NCI-H345 (cell line): ENCODE measurements around the gene GLIPR2.
"Not testable (repeated sequence)": the region's sequence is repeated elsewhere in the genome, so short reads cannot be mapped to it uniquely, and the experiment has no call there.

Source experiments
- DNase-seq: peaks from one replicate; lab custom pipeline; 2025; lab: John Stamatoyannopoulos, UW

GLIPR2 gene

GRCh38 chr9:36123515-36123914 lies 13.0 kb upstream of the GLIPR2 start:
- no peak for DNase-seq

- DNase-seq: no peak
These were observed 11.3 kb upstream of the GLIPR2 start for GRCh38 chr9:36125062-36125855.

- DNase-seq: no peak
These were observed 10.4 kb upstream of the GLIPR2 start for GRCh38 chr9:36126016-36126730.

- no peak for DNase-seq
These were observed 8.8 kb upstream of the GLIPR2 start for GRCh38 chr9:36127652-36128244.

GRCh38 chr9:36128349-36128748 lies 8.2 kb upstream of the GLIPR2 start:
- DNase-seq: no peak

GRCh38 chr9:36129139-36129538 lies 7.4 kb upstream of the GLIPR2 start:
- DNase-seq: no peak

GRCh38 chr9:36131666-36132065 lies 4.9 kb upstream of the GLIPR2 start:
- not testable (repeated sequence) for DNase-seq

GRCh38 chr9:36132086-36132485 lies 4.4 kb upstream of the GLIPR2 start:
- DNase-seq: no peak

GRCh38 chr9:36134761-36135505 lies 1.6 kb upstream of the GLIPR2 start:
- no peak for DNase-seq

GRCh38 chr9:36135741-36136271 lies 727 bp upstream of the GLIPR2 start:
- DNase-seq: no peak

GRCh38 chr9:36136894-36137391 lies 410 bp downstream of the GLIPR2 start:
- no peak for DNase-seq

- no peak for DNase-seq
These were observed 965 bp downstream of the GLIPR2 start for GRCh38 chr9:36137392-36138004.

GRCh38 chr9:36138496-36138895 lies 2.0 kb downstream of the GLIPR2 start:
- no peak for DNase-seq

- no peak for DNase-seq
These were observed 2.4 kb downstream of the GLIPR2 start for GRCh38 chr9:36138901-36139300.

GRCh38 chr9:36140086-36141084 lies 3.9 kb downstream of the GLIPR2 start:
- DNase-seq: no peak

GRCh38 chr9:36141288-36141687 lies 4.8 kb downstream of the GLIPR2 start:
- no peak for DNase-seq

GRCh38 chr9:36141761-36142160 lies 5.2 kb downstream of the GLIPR2 start:
- DNase-seq: no peak

- DNase-seq: no peak
These were observed 6.1 kb downstream of the GLIPR2 start for GRCh38 chr9:36142510-36143244.

GRCh38 chr9:36143245-36143641 lies 6.7 kb downstream of the GLIPR2 start:
- DNase-seq: no peak
